ENCODE data around the gene POLG. TPM values are rescaled to one million over a fixed set of nuclear protein-coding genes. Genes with fewer than 3 reads are reported as not detected.

POLG gene
- total and polyA plus RNA-seq, 2 of the 13 experiments (the other 11 are each of a cell fraction or from before 2014, with no cell fraction given) = 26.6 to 35.5 TPM

DNA sequence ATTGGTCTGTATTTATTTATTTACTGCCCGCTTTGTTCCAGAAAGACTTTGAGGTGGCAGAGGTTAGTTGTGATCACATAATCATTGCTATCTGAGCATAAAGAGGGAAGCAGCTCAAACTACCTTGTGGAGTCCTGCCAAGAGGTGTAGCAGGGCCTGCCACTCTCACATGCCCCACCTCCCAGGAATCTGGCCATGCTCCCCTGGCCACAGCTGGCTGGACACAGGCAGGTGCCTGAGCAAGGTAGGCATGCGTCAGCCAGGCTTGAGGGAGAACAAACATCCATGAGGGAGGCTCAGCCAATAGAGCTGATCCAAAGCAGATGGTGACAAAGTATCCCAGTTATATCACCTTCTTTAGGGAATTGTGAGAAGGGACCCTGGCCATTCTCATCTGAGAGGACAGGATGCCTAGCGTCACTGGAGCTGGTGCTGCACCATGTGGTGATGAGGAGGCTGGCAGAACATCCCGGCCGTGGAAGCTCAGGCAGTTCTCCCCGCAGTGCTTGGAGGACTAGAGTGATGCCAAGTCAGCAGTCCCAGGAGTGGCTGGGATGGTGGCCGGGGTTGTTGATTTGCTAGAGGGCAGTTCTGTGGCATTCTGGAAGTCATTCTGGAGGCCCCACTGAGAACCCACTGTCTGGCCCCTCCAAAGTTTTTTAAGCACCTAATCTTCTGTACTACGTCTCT is 6.8 kb upstream of the POLG start:
- Histone ChIP-seq H3K36me3 (replicated peaks in 1 of 2; ENCODE audit: control insufficient read depth in 1 of 2, insufficient read depth in 2 of 2, low read length in 2 of 2) (no peaks in the 10 kb centered on the region), H3K4me2 (ENCODE audit: low read depth, low read length) (no peak overlapping the region), H3K4me3 (replicated peaks in 1 of 3; ENCODE audit: insufficient read depth in 1 of 3, low read depth in 2 of 3, low read length in 3 of 3) (no peak overlapping the region), H3K4me1 (ENCODE audit: insufficient read depth, low read length) (peaks cover 10% of the 10 kb centered on the region), H3K27me3 (ENCODE audit: control insufficient read depth in 1 of 2, insufficient read depth in 2 of 2, low read length in 2 of 2) (peaks cover 0 to 22% of the 10 kb centered on the region in 2 experiments; a peak in 1 of 5 replicates), H2AFZ (ENCODE audit: low read length) (no peak overlapping the region), H3K79me2 (ENCODE audit: insufficient read depth, low read length) (no peaks in the 10 kb centered on the region), H4K20me1 (ENCODE audit: insufficient read depth, low read length) (no peaks in the 10 kb centered on the region), H3K9me3 (ENCODE audit: low read length) (no peaks in the 10 kb centered on the region), H3K9ac (ENCODE audit: insufficient read depth, low read depth, low read length) (no peak overlapping the region), H3K27ac (ENCODE audit: extremely low read length, insufficient read depth, low read length) (no peak overlapping the region)
- ChIA-PET POLR2A (no interaction called here), CTCF (ENCODE audit: low intra/inter-chr PET ratio, low total read pairs) (no interaction called here)
- no TSS peak for BruUV-seq (replicated peaks)
- ATAC-seq (no peak; the same call in 2 of the 3 replicates), FAIRE-seq (no peak), DNase-seq (ENCODE audit: low spot score) (no peak)
- WGBS (ENCODE audit: low lambda C conversion rate) = 35% methylated on average over 8 of the region's 8 CpGs
- in situ Hi-C loops (cut with HindIII; ENCODE audit: extremely low pct_ligation_motif_present, low pct_unique_long_range_greater_than_20kb) (no loop called here), intact Hi-C loops (cut with micrococcal nuclease; ENCODE audit: unreplicated experiment) (no loop called here)
- TF ChIP-seq ZNF253 (CRISPR knock-in tag; IDR thresholded peaks at IDR 0.05; ENCODE audit: borderline replicate concordance) (no peak), ZNF777 (CRISPR knock-in tag; IDR thresholded peaks at IDR 0.05) (no peak), SOX6 (IDR thresholded peaks at IDR 0.05) (no peak), SOX6 (CRISPR knock-in tag; IDR thresholded peaks at IDR 0.05) (no peak), ZNF615 (CRISPR knock-in tag; IDR thresholded peaks at IDR 0.05; ENCODE audit: borderline replicate concordance) (no peak), ZNF354B (CRISPR knock-in tag; IDR thresholded peaks at IDR 0.05) (no peak), SATB2 (CRISPR knock-in tag; IDR thresholded peaks at IDR 0.05) (no peak), NFRKB (IDR thresholded peaks at IDR 0.05) (no peak), SP5 (CRISPR knock-in tag; IDR thresholded peaks at IDR 0.05; ENCODE audit: borderline replicate concordance, low read depth) (no peak), SIX1 (CRISPR knock-in tag; IDR thresholded peaks at IDR 0.05; ENCODE audit: borderline replicate concordance) (no peak), ZFP62 (CRISPR knock-in tag; IDR thresholded peaks at IDR 0.05) (no peak), ZNF510 (CRISPR knock-in tag; IDR thresholded peaks at IDR 0.05; ENCODE audit: low read depth) (no peak), MIER3 (CRISPR knock-in tag; IDR thresholded peaks at IDR 0.05; ENCODE audit: borderline replicate concordance) (no peak), U2AF2 (IDR thresholded peaks at IDR 0.05; ENCODE audit: low read depth, low read length) (no peak), CEBPB (IDR thresholded peaks at IDR 0.05; ENCODE audit: borderline replicate concordance, low read depth, low read length) (no peak), SRSF9 (IDR thresholded peaks at IDR 0.05; ENCODE audit: borderline replicate concordance, insufficient read depth, low read depth, low read length, poor library complexity, severe bottlenecking) (no peak)
- TF ChIP-seq, protein P1, sequence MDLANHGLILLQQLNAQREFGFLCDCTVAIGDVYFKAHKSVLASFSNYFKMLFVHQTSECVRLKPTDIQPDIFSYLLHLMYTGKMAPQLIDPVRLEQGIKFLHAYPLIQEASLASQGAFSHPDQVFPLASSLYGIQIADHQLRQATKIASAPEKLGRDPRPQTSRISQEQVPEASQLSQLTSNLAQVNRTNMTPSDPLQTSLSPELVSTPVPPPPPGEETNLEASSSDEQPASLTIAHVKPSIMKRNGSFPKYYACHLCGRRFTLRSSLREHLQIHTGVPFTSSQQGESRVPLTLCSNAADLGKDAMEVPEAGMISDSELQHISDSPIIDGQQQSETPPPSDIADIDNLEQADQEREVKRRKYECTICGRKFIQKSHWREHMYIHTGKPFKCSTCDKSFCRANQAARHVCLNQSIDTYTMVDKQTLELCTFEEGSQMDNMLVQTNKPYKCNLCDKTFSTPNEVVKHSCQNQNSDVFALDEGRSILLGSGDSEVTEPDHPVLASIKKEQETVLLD (CRISPR knock-in tag; IDR thresholded peaks at IDR 0.05; ENCODE audit: low read depth) = no peak
- TF ChIP-seq, protein P2, sequence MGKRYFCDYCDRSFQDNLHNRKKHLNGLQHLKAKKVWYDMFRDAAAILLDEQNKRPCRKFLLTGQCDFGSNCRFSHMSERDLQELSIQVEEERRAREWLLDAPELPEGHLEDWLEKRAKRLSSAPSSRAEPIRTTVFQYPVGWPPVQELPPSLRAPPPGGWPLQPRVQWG (CRISPR knock-in tag; IDR thresholded peaks at IDR 0.05; ENCODE audit: borderline replicate concordance, low read depth) = no peak
- TF ChIP-seq, protein P3, sequence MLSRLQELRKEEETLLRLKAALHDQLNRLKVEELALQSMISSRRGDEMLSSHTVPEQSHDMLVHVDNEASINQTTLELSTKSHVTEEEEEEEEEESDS (CRISPR knock-in tag; IDR thresholded peaks at IDR 0.05; ENCODE audit: borderline replicate concordance) = no peak
- TF ChIP-seq, protein P4, sequence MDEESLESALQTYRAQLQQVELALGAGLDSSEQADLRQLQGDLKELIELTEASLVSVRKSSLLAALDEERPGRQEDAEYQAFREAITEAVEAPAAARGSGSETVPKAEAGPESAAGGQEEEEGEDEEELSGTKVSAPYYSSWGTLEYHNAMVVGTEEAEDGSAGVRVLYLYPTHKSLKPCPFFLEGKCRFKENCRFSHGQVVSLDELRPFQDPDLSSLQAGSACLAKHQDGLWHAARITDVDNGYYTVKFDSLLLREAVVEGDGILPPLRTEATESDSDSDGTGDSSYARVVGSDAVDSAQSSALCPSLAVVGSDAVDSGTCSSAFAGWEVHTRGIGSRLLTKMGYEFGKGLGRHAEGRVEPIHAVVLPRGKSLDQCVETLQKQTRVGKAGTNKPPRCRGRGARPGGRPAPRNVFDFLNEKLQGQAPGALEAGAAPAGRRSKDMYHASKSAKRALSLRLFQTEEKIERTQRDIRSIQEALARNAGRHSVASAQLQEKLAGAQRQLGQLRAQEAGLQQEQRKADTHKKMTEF (CRISPR knock-in tag; IDR thresholded peaks at IDR 0.05) = no peak

Measured in HepG2 (cell line).